Neuronal stem cell (in vitro differentiated cells): ENCODE measurements around the gene KCND1.

Experiments
- DNase-seq: peaks from one replicate; pipeline ENCODE4 v3.0.0-alpha.2; 2013; ENCODE audit warnings: low spot score
- H2AFZ ChIP-seq: one replicate; pipeline ENCODE4 v1.6.1; 2013; ENCODE audit warnings: mild to moderate bottlenecking, low read length, inconsistent platforms
- H2AK5ac ChIP-seq: 2 replicates; pipeline ENCODE4 v1.6.1; 2013; ENCODE audit warnings: low read depth, mild to moderate bottlenecking, inconsistent platforms, low read length, moderate library complexity, mixed read lengths
- H2BK120ac ChIP-seq: 2 replicates; pipeline ENCODE4 v1.6.1; 2013; ENCODE audit warnings: low read depth, mild to moderate bottlenecking, inconsistent platforms, low read length, moderate library complexity, mixed read lengths
- H2BK12ac ChIP-seq: one replicate; pipeline ENCODE4 v1.6.1; 2013; ENCODE audit warnings: low read length, inconsistent platforms
- H2BK15ac ChIP-seq: 2 replicates; pipeline ENCODE4 v1.6.1; 2013; ENCODE audit warnings: mild to moderate bottlenecking, low read length, inconsistent platforms, mixed read lengths
- H2BK5ac ChIP-seq: one replicate; pipeline ENCODE4 v1.6.1; 2013; ENCODE audit warnings: inconsistent platforms, mild to moderate bottlenecking, low read length, moderate library complexity
- H3K14ac ChIP-seq: one replicate; pipeline ENCODE4 v1.6.1; 2013; ENCODE audit warnings: low read length, inconsistent platforms
- H3K18ac ChIP-seq: 2 replicates; pipeline ENCODE4 v1.6.1; 2013; ENCODE audit warnings: low read length, inconsistent platforms
- H3K23ac ChIP-seq: 2 replicates; pipeline ENCODE4 v1.6.1; 2013; ENCODE audit warnings: low read depth, mild to moderate bottlenecking, mixed read lengths, low read length, inconsistent platforms; ENCODE audit not compliant: poor library complexity
- H3K27ac ChIP-seq: replicated peaks from 3 replicates; pipeline ENCODE4 v1.5.1; 2013; ENCODE audit warnings: low read length, inconsistent platforms
- H3K27me3 ChIP-seq, 3 experiments: 2 replicates each; pipeline ENCODE4 v1.6.1; 2013; ENCODE audit warnings: low read length in 3 of 3, mild to moderate bottlenecking in 2 of 3, inconsistent platforms in 1 of 3, low read depth in 1 of 3, mixed read lengths in 1 of 3, moderate library complexity in 1 of 3; ENCODE audit not compliant: control insufficient read depth in 3 of 3, insufficient read depth in 3 of 3
- H3K36me3 ChIP-seq, 2 donors: replicated peaks in 1 of 2; 2 replicates each; pipeline ENCODE4 v1.6.1; 2013; ENCODE audit warnings: low read length in 2 of 2; ENCODE audit not compliant: control insufficient read depth in 2 of 2, insufficient read depth in 2 of 2
- H3K4ac ChIP-seq: 2 replicates; pipeline ENCODE4 v1.6.1; 2013; ENCODE audit warnings: inconsistent platforms, mild to moderate bottlenecking, low read length, moderate library complexity
- H3K4me1 ChIP-seq, 2 donors: 1 replicate in 1 of 2; 2 replicates in 1 of 2; pipeline ENCODE4 v1.6.1; 2013; ENCODE audit warnings: low read length in 2 of 2, low read depth in 1 of 2; ENCODE audit not compliant: control insufficient read depth in 2 of 2, insufficient read depth in 1 of 2
- H3K4me2 ChIP-seq: one replicate; pipeline ENCODE4 v1.6.1; 2013; ENCODE audit warnings: mild to moderate bottlenecking, low read length, inconsistent platforms; ENCODE audit not compliant: insufficient read depth, poor library complexity, severe bottlenecking
- H3K4me3 ChIP-seq, 2 donors: 2 replicates each; pipeline ENCODE4 v1.5.1; 2013; ENCODE audit warnings: low read length in 2 of 2, mild to moderate bottlenecking in 2 of 2, inconsistent platforms in 1 of 2, moderate library complexity in 1 of 2
- H3K79me1 ChIP-seq: one replicate; pipeline ENCODE4 v1.6.1; 2013; ENCODE audit warnings: low read depth, mild to moderate bottlenecking, inconsistent platforms, low read length, moderate library complexity
- H3K9ac ChIP-seq: one replicate; pipeline ENCODE4 v1.6.1; 2013; ENCODE audit warnings: mild to moderate bottlenecking, low read depth, low read length, inconsistent platforms; ENCODE audit not compliant: poor library complexity
- H3K9me3 ChIP-seq, 2 donors: replicated peaks in 1 of 2; 2 replicates each; pipeline versions ENCODE3 to v1.6.1; 2013; ENCODE audit warnings: low read length in 2 of 2, mild to moderate bottlenecking in 2 of 2, inconsistent platforms in 1 of 2, low read depth in 1 of 2, mixed read lengths in 1 of 2, moderate library complexity in 1 of 2; ENCODE audit not compliant: control insufficient read depth in 2 of 2, insufficient read depth in 1 of 2
- H4K8ac ChIP-seq: one replicate; pipeline ENCODE4 v1.6.1; 2013; ENCODE audit warnings: low read depth, mild to moderate bottlenecking, inconsistent platforms, low read length, moderate library complexity
- H4K91ac ChIP-seq: one replicate; pipeline ENCODE4 v1.6.1; 2013; ENCODE audit warnings: low read length, low read depth, mild to moderate bottlenecking, inconsistent platforms; ENCODE audit not compliant: poor library complexity
- WGBS, 2 donors: extraction: QIAGEN DNeasy Blood & Tissue Kit; methylation state at CpG; one replicate each; pipeline ENCODE4 v1.1.7; 2013; ENCODE audit warnings: missing lambda C conversion rate in 2 of 2, mixed read lengths in 1 of 2; ENCODE audit not compliant: insufficient read length in 2 of 2, insufficient replicate concordance in 1 of 2; ENCODE audit errors: extremely low coverage in 2 of 2; 5-methylcytosine and 5-hydroxymethylcytosine counted together

The KCND1 gene

GRCh38 chrX:48945517-48946348 lies 25.9 kb downstream of the KCND1 start:
- no peak overlapping the region for H4K8ac ChIP-seq
- no peak overlapping the region for H2AFZ ChIP-seq
- no peak overlapping the region for H2BK15ac ChIP-seq
- no peak overlapping the region for H3K4ac ChIP-seq
- H2BK120ac ChIP-seq: no peak overlapping the region
- no peak overlapping the region for H3K18ac ChIP-seq
- no peak overlapping the region for H4K91ac ChIP-seq
- H3K23ac ChIP-seq: no peak overlapping the region
- H3K4me1 ChIP-seq: no peaks in the 10 kb centered on the region
- H2AK5ac ChIP-seq: no peak overlapping the region
- no peak for DNase-seq
- H3K4me2 ChIP-seq: no peak overlapping the region
- no peak overlapping the region for H3K27ac ChIP-seq
- H3K79me1 ChIP-seq: peaks cover 2% of the 10 kb centered on the region
- H3K9me3 ChIP-seq: no peaks in the 10 kb centered on the region
- no peak overlapping the region for H2BK12ac ChIP-seq
- H3K4me3 ChIP-seq: no peak overlapping the region
- WGBS, 2 donors: no CpG with 5 or more reads among the region's 8 CpGs
- H2BK5ac ChIP-seq: no peak overlapping the region
- no peaks in the 10 kb centered on the region for H3K27me3 ChIP-seq
- H3K36me3 ChIP-seq: peaks cover 4 to 25% of the 10 kb centered on the region in 2 donors
- H3K9ac ChIP-seq: no peak overlapping the region
- H3K14ac ChIP-seq: no peak overlapping the region

GRCh38 chrX:48942895-48943294 lies 28.7 kb downstream of the KCND1 start:
- no peak for DNase-seq
- Histone ChIP-seq H3K4ac (no peak overlapping the region), H2BK12ac (no peak overlapping the region), H3K79me1 (peaks cover 2% of the 10 kb centered on the region), H3K9me3 (no peaks in the 10 kb centered on the region), H3K18ac (no peak overlapping the region), H2BK5ac (no peak overlapping the region), H3K36me3 (peaks cover 8 to 27% of the 10 kb centered on the region in 2 donors), H2AFZ (no peak overlapping the region), H3K14ac (no peak overlapping the region), H2BK15ac (no peak overlapping the region), H3K9ac (no peak overlapping the region), H4K91ac (no peak overlapping the region), H4K8ac (no peak overlapping the region), H2BK120ac (no peak overlapping the region), H3K23ac (no peak overlapping the region), H3K27ac (no peak overlapping the region), H3K4me2 (no peak overlapping the region), H3K4me3 (no peak overlapping the region), H3K4me1 (no peaks in the 10 kb centered on the region), H2AK5ac (no peak overlapping the region), H3K27me3 (no peaks in the 10 kb centered on the region)
- no CpG with 5 or more reads among the region's 2 CpGs for WGBS, 2 donors

GRCh38 chrX:48940404-48940955 lies 31.2 kb downstream of the KCND1 start:
- H2AK5ac ChIP-seq: no peak overlapping the region
- no peak overlapping the region for H3K27ac ChIP-seq
- no peak overlapping the region for H3K4me2 ChIP-seq
- no peaks in the 10 kb centered on the region for H3K9me3 ChIP-seq
- no peak overlapping the region for H3K9ac ChIP-seq
- no peaks in the 10 kb centered on the region for H3K27me3 ChIP-seq
- H3K4me3 ChIP-seq: no peak overlapping the region
- no peak overlapping the region for H2BK120ac ChIP-seq
- H3K18ac ChIP-seq: no peak overlapping the region
- no peak overlapping the region for H2BK12ac ChIP-seq
- H4K8ac ChIP-seq: no peak overlapping the region
- WGBS, 2 donors: no CpG with 5 or more reads among the region's 2 CpGs
- H3K4ac ChIP-seq: no peak overlapping the region
- peaks cover 0 to 3% of the 10 kb centered on the region in 2 donors for H3K4me1 ChIP-seq
- no peak for DNase-seq
- H3K23ac ChIP-seq: no peak overlapping the region
- no peak overlapping the region for H3K14ac ChIP-seq
- H4K91ac ChIP-seq: no peak overlapping the region
- peaks cover 2% of the 10 kb centered on the region for H3K79me1 ChIP-seq
- H3K36me3 ChIP-seq: peaks cover 8 to 32% of the 10 kb centered on the region in 2 donors
- H2BK5ac ChIP-seq: no peak overlapping the region
- no peak overlapping the region for H2AFZ ChIP-seq
- no peak overlapping the region for H2BK15ac ChIP-seq

DNA sequence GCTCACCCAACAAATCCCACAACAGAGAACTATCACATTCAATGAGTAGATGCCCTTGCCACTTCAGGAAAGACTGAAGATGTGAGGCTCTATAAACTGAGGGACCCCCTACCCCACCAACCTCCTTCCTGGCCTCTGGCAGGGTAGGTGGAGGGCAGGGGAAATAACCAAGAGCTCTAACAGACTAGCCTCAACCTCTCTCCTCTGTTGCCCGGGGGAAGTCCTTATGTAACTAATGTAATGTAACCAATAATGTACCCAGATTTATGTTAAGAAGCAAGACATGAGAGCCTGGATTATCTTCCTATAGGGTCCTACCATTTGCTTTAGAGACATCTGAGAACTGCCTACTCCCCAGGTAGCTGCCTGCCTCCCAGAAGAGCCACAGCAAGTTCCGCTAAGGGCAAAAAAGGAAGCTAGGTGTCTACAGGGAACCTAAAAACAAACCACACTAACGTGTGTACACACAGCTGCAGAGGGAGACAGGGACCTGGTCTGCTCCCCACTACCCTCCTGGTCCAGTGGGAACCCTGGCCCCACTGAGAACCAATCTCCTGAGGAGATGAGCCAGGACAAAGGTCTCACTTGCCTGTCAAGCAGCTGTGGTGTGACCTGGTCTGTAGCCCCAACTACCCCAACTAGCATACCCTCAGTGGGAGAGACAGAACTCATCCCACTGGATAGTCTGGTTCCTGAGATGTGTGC lies 32.0 kb downstream of the KCND1 start:
- no peak overlapping the region for H4K91ac ChIP-seq
- no peak overlapping the region for H4K8ac ChIP-seq
- no peak overlapping the region for H3K18ac ChIP-seq
- no peak overlapping the region for H2BK5ac ChIP-seq
- WGBS, 2 donors: no CpG with 5 or more reads among the region's 3 CpGs
- H3K27ac ChIP-seq: no peak overlapping the region
- H2BK120ac ChIP-seq: no peak overlapping the region
- no peak overlapping the region for H2AFZ ChIP-seq
- no peak overlapping the region for H2AK5ac ChIP-seq
- no peaks in the 10 kb centered on the region for H3K9me3 ChIP-seq
- H3K79me1 ChIP-seq: peaks cover 2% of the 10 kb centered on the region
- no peak overlapping the region for H2BK15ac ChIP-seq
- H3K23ac ChIP-seq: no peak overlapping the region
- H3K36me3 ChIP-seq: peaks cover 13 to 40% of the 10 kb centered on the region in 2 donors
- no peak overlapping the region for H3K4me3 ChIP-seq
- no peak overlapping the region for H2BK12ac ChIP-seq
- peaks cover 0 to 3% of the 10 kb centered on the region in 2 donors for H3K4me1 ChIP-seq
- H3K4ac ChIP-seq: no peak overlapping the region
- DNase-seq: no peak
- no peak overlapping the region for H3K14ac ChIP-seq
- no peaks in the 10 kb centered on the region for H3K27me3 ChIP-seq
- no peak overlapping the region for H3K4me2 ChIP-seq
- H3K9ac ChIP-seq: no peak overlapping the region
